Astrocyte (in vitro differentiated cells and primary cell): ENCODE results near the gene TNFRSF12A.

Experiments used
- CTCF ChIP-seq: IDR thresholded peaks from 2 replicates; pipeline ENCODE4 v1.5.1; 2011; ENCODE audit warnings: low read depth, mild to moderate bottlenecking, inconsistent platforms, low read length, moderate library complexity; ENCODE audit not compliant: insufficient read depth
- EZH2 ChIP-seq: IDR thresholded peaks from 2 replicates; pipeline ENCODE4 v1.6.1; 2012; ENCODE audit warnings: mild to moderate bottlenecking, low read length, inconsistent platforms; ENCODE audit not compliant: insufficient read depth

- TF ChIP-seq CTCF (peak; percentile 22), EZH2 (no peak)
Measured at GRCh38 chr16:3027983-3028715, 8.0 kb downstream of the TNFRSF12A start.
